Right lobe of liver (tissue), 6 donors: Measurements from ENCODE around the gene ADGRV1. TPM values are rescaled to one million over a fixed set of nuclear protein-coding genes. Genes with fewer than 3 reads are reported as not detected.
A peak's percentile ranks its signal among the peaks of the same experiment; 100 is the strongest.

Experiments used
- ATAC-seq, 4 donors: fragments of 200-7000 bp; cut with Tn5 transposase; one replicate each; pipeline ENCODE4 v1.9.1; 2020; ENCODE audit warnings: mild to moderate bottlenecking in 4 of 4, moderate library complexity in 4 of 4
- DNase-seq, 3 donors: peaks; one replicate each; pipeline ENCODE4 v3.0.0-alpha.2; 2020
- H3K27ac ChIP-seq, 3 donors: fragments of 200-600 bp; one replicate each; pipeline ENCODE4 v1.8.0; 2022
- H3K27me3 ChIP-seq, 2 donors: fragments of 200-600 bp; one replicate each; pipeline ENCODE4 v1.8.0; 2022
- H3K36me3 ChIP-seq, 4 donors: fragments of 200-600 bp; sonication (generic) in 1 of 4; one replicate each; pipeline versions ENCODE4 v1.5.1 to v1.8.0; 2017 to 2022; ENCODE audit warnings: control low read depth in 1 of 4
- H3K4me1 ChIP-seq, 4 donors: fragments of 200-600 bp; sonication (generic) in 1 of 4; one replicate each; pipeline versions ENCODE4 v1.5.1 to v1.8.0; 2017 to 2022; ENCODE audit warnings: control low read depth in 1 of 4
- H3K4me3 ChIP-seq, 3 donors: fragments of 200-600 bp; one replicate each; pipeline ENCODE4 v1.8.0; 2022
- H3K9me3 ChIP-seq, 4 donors: fragments of 200-600 bp; sonication (generic) in 1 of 4; one replicate each; pipeline versions ENCODE4 v1.5.1 to v1.8.0; 2017 to 2022; ENCODE audit warnings: control low read depth in 1 of 4
- POLR2A ChIP-seq: fragments of 450-650 bp; IDR thresholded peaks from one replicate; pipeline ENCODE4 v1.6.1; 2017; ENCODE audit warnings: antibody characterized with exemption, mild to moderate bottlenecking
- WGBS: methylation state at CpG from one replicate; pipeline ENCODE4 v1.1.6; 2018; ENCODE audit warnings: low coverage, low lambda C conversion rate; ENCODE audit not compliant: insufficient coverage; ENCODE audit errors: missing lambda C conversion rate; 5-methylcytosine and 5-hydroxymethylcytosine counted together
- intact Hi-C, 2 donors: fragments of 100-400 bp; cut with DNase I; formaldehyde crosslinking; loops; one replicate each; pipeline versions ENCODE4 v1.11.2 to v1.14.1; 2022
- total RNA-seq, 6 experiments: library from RNA; depleted of rRNA in 2 of 6; stranded (reverse); fragments of >200 nt in 2 of 6; fragmentation: NEBNext Ultra II Directional in 3 of 6; extraction: Animal tissue kit (Norgen Biotek cat#: 25700) in 3 of 6; gene quantifications; one replicate each; pipeline versions ENCODE4 v1.1.0 to v1.2.4, GENCODE V29; 2016 to 2023
- TF ChIP-seq, protein P1 (sequence below), 4 donors: fragments of 200-600 bp in 3 of 4; fragments of 450-650 bp in 1 of 4; IDR thresholded peaks; one replicate each; pipeline versions ENCODE4 v1.5.1 to v1.8.0; 2016 to 2022; ENCODE audit warnings: antibody characterized with exemption in 4 of 4, mild to moderate bottlenecking in 2 of 4
- donor health status: DM: no; HTN: yes; CAD: no.
- donor health status: DM: no; HTN: no; CAD: no.
- donor health status: DM: no; HTN: no; CAD: no.
- donor health status: DM: no; HTN: yes; CAD: no.
- donor health status: DM: no; HTN: yes; CAD: no.

ADGRV1 gene
- total RNA-seq, 6 experiments from 2014 or later: 4.5 to 15.9 (median 7.4) TPM

DNA sequence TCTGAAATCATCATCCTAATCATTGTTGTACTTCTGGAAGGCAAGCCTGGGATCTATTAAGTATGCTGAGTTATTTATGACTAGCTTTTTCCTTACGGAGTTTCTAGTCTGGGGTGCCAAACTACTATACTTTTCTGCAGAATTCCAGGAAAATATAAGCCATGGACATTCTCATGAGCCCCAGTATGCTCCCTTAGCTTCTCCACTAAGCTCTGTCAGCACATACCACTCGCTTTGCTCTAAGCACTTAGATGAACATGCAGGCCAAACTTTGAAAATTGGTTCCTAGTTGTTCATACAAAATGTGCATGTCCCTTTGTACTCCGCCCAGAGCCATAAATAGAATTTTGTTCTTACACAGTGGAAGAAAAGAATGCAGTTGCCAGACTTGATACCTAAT lies 539.9 kb downstream of the ADGRV1 start:
- intact Hi-C loops: loop anchor here in 1 of 2 donors (10.0 kb wide), 1 partner anchor 164 kb away; no protein-coding TSS in a partner anchor
- H3K36me3 ChIP-seq: no peaks in the 10 kb centered on the region
- 78% methylated on average over 3 of the region's 3 CpGs for WGBS
- no peak overlapping the region for H3K27ac ChIP-seq
- H3K27me3 ChIP-seq: no peaks in the 10 kb centered on the region
- TF ChIP-seq, protein P1, sequence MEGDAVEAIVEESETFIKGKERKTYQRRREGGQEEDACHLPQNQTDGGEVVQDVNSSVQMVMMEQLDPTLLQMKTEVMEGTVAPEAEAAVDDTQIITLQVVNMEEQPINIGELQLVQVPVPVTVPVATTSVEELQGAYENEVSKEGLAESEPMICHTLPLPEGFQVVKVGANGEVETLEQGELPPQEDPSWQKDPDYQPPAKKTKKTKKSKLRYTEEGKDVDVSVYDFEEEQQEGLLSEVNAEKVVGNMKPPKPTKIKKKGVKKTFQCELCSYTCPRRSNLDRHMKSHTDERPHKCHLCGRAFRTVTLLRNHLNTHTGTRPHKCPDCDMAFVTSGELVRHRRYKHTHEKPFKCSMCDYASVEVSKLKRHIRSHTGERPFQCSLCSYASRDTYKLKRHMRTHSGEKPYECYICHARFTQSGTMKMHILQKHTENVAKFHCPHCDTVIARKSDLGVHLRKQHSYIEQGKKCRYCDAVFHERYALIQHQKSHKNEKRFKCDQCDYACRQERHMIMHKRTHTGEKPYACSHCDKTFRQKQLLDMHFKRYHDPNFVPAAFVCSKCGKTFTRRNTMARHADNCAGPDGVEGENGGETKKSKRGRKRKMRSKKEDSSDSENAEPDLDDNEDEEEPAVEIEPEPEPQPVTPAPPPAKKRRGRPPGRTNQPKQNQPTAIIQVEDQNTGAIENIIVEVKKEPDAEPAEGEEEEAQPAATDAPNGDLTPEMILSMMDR (IDR thresholded peaks at IDR 0.05): no peak
- TF ChIP-seq POLR2A: no peak
- H3K4me3 ChIP-seq: no peak overlapping the region
- peaks cover 0 to 2% (median 0%) of the 10 kb centered on the region in 4 donors for H3K4me1 ChIP-seq
- ATAC-seq (no peak), DNase-seq (no peak)
- no peaks in the 10 kb centered on the region for H3K9me3 ChIP-seq

DNA sequence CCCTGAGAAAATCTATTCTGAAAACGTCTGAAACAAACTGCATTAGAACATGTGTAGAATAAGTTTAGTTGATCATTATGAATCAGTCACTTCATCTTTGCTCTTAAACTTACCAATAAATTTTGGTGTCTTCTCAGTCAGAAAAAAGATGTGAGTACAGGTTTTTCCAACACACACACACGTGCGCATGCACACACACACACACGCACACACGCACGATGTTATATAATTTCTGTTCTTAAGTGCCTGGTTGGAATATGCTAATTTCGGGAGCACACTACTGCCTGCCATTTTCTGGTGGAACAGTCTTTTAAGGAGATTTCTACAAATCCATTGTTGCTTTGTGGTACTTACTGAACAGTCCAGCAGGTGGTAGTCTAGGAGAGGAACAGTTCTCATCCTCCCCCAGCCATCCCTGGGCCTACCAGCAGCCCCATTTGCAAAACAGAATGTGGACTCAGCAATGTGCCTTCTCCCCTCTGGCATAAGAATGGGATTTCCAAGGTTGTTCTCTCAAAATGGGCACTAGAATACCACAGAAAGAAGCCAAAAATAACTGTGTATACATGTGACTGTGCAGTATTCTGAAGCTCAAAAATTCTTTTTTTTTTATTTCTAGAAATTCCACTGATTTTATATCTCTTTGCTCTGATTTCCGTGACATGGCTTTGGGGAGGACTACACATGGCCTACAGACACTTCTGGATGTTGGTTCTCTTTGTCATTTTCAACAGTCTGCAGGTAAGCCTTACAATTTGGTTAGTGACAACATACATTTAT lies 543.2 kb downstream of the ADGRV1 start:
- H3K27ac ChIP-seq: no peak overlapping the region
- no peaks in the 10 kb centered on the region for H3K9me3 ChIP-seq
- intact Hi-C loops: no loop called here
- no peak overlapping the region for H3K4me3 ChIP-seq
- H3K36me3 ChIP-seq: no peaks in the 10 kb centered on the region
- TF ChIP-seq, protein P1 (IDR thresholded peaks at IDR 0.05): peak; percentile 72 to 94 (median 74)
- no peak for TF ChIP-seq POLR2A
- no peaks in the 10 kb centered on the region for H3K27me3 ChIP-seq
- ATAC-seq (peak; percentile 98 to 99 (median 99)), DNase-seq (peak; percentile 62 to 81 (median 69))
- WGBS: 13% methylated on average over 8 of the region's 8 CpGs
- peaks cover 0 to 5% (median 0%) of the 10 kb centered on the region in 4 donors for H3K4me1 ChIP-seq

DNA sequence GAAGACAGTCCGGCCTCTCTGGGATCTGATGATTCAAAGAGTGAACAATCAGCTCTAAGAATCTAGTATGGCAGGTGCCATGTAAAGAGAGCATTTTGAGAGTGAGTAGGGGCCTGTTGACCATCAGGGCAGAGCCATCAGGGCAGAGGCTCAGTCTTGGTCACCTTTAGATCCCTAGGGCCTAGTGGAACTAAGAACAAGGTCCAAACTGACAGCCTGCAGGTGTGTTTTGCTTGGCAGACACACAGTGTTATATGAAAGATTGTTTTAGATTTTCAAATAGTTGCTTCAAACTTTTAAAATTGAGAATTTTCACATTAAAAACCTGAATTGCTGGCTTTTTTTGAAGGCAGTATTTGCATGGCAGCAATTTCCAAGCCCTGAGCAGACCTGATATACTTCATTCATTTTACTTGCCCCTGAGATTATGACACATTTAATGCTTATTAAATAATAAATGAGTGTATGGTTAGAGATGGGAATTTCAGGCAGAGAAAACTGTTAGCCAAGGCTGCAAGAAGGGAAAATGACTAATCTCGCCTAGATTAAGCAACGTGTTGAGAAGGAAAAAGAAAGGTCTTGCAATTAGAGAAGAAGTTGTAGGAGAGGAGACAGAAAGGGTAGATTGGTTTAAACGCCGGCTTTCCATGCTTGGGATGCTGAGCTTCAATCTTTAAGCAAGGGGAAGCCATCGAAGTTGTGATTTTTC lies 544.9 kb downstream of the ADGRV1 start:
- WGBS: 68% methylated on average over 6 of the region's 6 CpGs
- peak in 1 of 3 donors; percentile 63 for DNase-seq
- intact Hi-C loops: no loop called here
- Histone ChIP-seq H3K27me3 (no peaks in the 10 kb centered on the region), H3K27ac (peak overlapping the region; percentile 2 to 42 (median 27)), H3K36me3 (no peaks in the 10 kb centered on the region), H3K4me3 (no peak overlapping the region), H3K4me1 (peaks cover 0 to 5% (median 0%) of the 10 kb centered on the region in 4 donors), H3K9me3 (no peaks in the 10 kb centered on the region)
- peak; percentile 79 to 93 (median 84) for ATAC-seq
- TF ChIP-seq, protein P1 (IDR thresholded peaks at IDR 0.05): no peak
- no peak for TF ChIP-seq POLR2A

DNA sequence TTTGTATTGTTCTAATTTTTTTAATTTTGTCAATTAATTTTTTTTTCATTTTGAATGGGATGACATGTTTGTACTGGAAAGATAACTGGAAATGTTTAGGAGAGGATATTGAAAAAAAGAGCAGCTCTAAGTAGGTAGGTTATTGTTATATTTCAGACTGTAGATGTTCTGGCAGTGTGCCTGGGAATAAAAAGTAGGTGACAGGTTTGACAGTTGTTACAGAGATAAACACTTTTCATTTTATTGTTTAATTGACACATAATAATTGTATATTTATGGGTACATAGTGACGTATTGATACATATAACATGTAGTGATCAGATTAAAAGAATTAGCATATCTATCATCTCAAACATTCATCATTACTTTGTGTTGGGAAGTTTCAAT lies 545.5 kb downstream of the ADGRV1 start:
- no peak for ATAC-seq
- DNase-seq: no peak
- intact Hi-C loops: no loop called here

More for the DNA sequence above, 545.5 kb downstream of the ADGRV1 start:
- no peaks in the 10 kb centered on the region for H3K9me3 ChIP-seq
- H3K27ac ChIP-seq: no peak overlapping the region
- H3K4me3 ChIP-seq: no peak overlapping the region
- H3K27me3 ChIP-seq: no peaks in the 10 kb centered on the region
- TF ChIP-seq POLR2A: no peak
- TF ChIP-seq, protein P1 (IDR thresholded peaks at IDR 0.05): no peak
- peaks cover 0 to 5% (median 0%) of the 10 kb centered on the region in 4 donors for H3K4me1 ChIP-seq
- no peaks in the 10 kb centered on the region for H3K36me3 ChIP-seq
- 94% methylated on average over 1 of the region's 1 CpG for WGBS
